Prostate gland (tissue), 2 donors: ENCODE measurements around the gene BPIFB6. TPM values are rescaled to one million over a fixed set of nuclear protein-coding genes. Genes with fewer than 3 reads are reported as not detected.

Experiments used
- DNase-seq: peaks from one replicate; pipeline ENCODE4 v3.0.0-alpha.2; 2019; ENCODE audit warnings: low spot score
- H3K27ac ChIP-seq, 2 donors: fragments of 200-600 bp; sonication (generic); 2 replicates each; pipeline ENCODE4 v1.5.1; 2017 to 2019
- H3K27me3 ChIP-seq: fragments of 200-600 bp; sonication (generic); replicated peaks from 2 replicates; pipeline ENCODE4 v1.5.1; 2019; ENCODE audit not compliant: insufficient read depth
- H3K36me3 ChIP-seq, 2 donors: fragments of 200-600 bp; sonication (generic); 1 replicate in 1 of 2; 2 replicates in 1 of 2; pipeline versions ENCODE4 v1.5.1 to v1.8.1; 2017 to 2019
- H3K4me1 ChIP-seq: fragments of 200-600 bp; sonication (generic); replicated peaks from 2 replicates; pipeline ENCODE4 v1.5.1; 2019
- H3K4me3 ChIP-seq, 2 donors: fragments of 200-600 bp; sonication (generic); 2 replicates each; pipeline ENCODE4 v1.5.1; 2017 to 2019
- H3K9me3 ChIP-seq: fragments of 200-600 bp; sonication (generic); 2 replicates; pipeline ENCODE4 v1.5.1; 2017
- POLR2A ChIP-seq: fragments of 450-650 bp; IDR thresholded peaks from one replicate; pipeline ENCODE4 v1.6.1; 2016; ENCODE audit warnings: antibody characterized with exemption, mild to moderate bottlenecking
- POLR2AphosphoS5 ChIP-seq: sonication (generic); formaldehyde crosslinking; IDR thresholded peaks from one replicate; pipeline ENCODE4 v1.6.1; 2017; ENCODE audit warnings: antibody characterized with exemption
- WGBS: methylation state at CpG from one replicate; pipeline ENCODE4 v1.1.5; 2018; 5-methylcytosine and 5-hydroxymethylcytosine counted together
- intact Hi-C: fragments of 100-400 bp; cut with DNase I; formaldehyde crosslinking; loops from one replicate; pipeline ENCODE4 v1.14.2; 2022
- total RNA-seq, 2 donors: library from RNA; depleted of rRNA; stranded (reverse); fragments of >200 nt; gene quantifications; one replicate each; pipeline ENCODE4 v1.1.0, GENCODE V29; 2016
- TF ChIP-seq, protein P1 (sequence below), 4 experiments: fragments of 200-600 bp in 2 of 4; fragments of 450-650 bp in 2 of 4; sonication (generic) in 2 of 4; IDR thresholded peaks; 1 replicate in 3 of 4; 2 replicates in 1 of 4; pipeline ENCODE4 v1.5.1; 2016 to 2019; ENCODE audit warnings: antibody characterized with exemption in 4 of 4, mild to moderate bottlenecking in 2 of 4, moderate library complexity in 2 of 4

BPIFB6 gene
- total RNA-seq, 2 donors from 2014 or later, result not detected

DNA sequence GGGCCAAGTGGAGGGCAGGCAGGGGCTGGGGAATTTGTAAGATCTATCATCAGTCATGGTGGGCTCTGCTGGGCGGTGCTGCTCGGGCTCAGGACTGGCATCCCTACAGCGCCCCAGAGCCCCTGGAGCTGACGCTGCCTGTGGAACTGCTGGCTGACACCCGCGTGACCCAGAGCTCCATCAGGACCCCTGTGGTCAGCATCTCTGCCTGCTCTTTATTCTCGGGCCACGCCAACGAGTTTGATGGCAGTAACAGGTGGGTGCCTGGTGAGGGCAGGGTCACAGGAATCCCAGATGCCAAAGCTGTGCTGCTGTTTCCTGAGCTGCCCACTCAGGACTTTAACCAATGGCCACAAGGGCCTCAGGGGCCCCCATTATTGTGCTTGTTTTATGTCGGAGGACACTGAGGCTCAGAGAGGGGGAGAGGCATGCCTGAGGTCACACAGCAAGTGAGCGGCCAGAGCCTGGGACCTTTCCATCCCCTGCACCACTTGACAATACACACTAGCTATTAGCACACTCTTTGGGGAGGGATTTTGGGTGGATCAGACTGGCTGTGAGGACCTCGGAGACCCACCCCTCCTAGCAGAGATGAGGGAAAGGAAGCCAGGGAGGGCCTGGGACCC lies 17.6 kb upstream of the BPIFB6 start:
- Histone ChIP-seq H3K4me1 (peaks cover 4% of the 10 kb centered on the region), H3K36me3 (no peaks in the 10 kb centered on the region), H3K9me3 (no peaks in the 10 kb centered on the region), H3K27ac (no peak overlapping the region), H3K4me3 (no peak overlapping the region), H3K27me3 (no peaks in the 10 kb centered on the region)
- no peak for DNase-seq
- intact Hi-C loops, result no loop called here
- WGBS, result 70% methylated on average over 12 of the region's 12 CpGs
- TF ChIP-seq, protein P1, sequence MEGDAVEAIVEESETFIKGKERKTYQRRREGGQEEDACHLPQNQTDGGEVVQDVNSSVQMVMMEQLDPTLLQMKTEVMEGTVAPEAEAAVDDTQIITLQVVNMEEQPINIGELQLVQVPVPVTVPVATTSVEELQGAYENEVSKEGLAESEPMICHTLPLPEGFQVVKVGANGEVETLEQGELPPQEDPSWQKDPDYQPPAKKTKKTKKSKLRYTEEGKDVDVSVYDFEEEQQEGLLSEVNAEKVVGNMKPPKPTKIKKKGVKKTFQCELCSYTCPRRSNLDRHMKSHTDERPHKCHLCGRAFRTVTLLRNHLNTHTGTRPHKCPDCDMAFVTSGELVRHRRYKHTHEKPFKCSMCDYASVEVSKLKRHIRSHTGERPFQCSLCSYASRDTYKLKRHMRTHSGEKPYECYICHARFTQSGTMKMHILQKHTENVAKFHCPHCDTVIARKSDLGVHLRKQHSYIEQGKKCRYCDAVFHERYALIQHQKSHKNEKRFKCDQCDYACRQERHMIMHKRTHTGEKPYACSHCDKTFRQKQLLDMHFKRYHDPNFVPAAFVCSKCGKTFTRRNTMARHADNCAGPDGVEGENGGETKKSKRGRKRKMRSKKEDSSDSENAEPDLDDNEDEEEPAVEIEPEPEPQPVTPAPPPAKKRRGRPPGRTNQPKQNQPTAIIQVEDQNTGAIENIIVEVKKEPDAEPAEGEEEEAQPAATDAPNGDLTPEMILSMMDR (IDR thresholded peaks at IDR 0.05), result no peak
- TF ChIP-seq POLR2AphosphoS5 (no peak), POLR2A (no peak)

DNA sequence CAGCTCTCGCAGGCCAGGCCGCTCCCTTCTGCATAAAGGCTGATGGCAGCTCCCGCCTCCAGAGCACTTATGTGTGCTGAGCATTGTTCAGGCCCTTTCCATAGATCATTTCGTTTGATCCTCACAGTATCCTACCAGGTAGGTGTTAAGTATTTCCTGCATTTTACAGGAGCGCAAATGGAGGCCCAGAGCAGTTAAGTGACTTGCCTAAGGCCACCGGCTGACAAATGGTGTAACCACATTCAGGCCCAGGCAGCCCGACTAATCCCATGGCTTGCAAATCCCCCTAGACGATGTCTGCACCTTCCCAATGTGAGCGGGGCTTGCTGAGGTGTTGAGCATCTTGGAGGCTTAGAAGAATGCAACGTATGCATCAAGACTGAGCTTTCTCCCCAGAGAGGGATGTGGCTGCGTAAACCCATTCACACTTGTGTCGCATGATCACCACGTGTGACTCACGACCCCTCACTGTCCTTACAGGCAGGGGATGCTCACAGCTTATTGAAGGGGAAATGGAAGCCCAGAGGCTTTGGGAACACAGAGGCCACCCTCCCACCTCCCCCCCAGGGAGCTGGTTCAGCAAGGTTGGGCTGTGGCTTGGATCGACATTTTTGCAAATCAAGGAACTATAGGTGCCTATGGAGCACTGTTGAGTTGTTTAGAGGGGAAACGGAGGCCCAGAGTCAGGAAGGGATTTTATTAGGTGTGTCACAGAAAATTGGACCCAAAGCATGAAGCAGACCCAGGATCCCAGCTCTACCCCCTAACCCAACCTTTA lies 16.9 kb upstream of the BPIFB6 start:
- TF ChIP-seq, protein P1 (IDR thresholded peaks at IDR 0.05), result no peak
- TF ChIP-seq POLR2AphosphoS5 (no peak), POLR2A (no peak)
- intact Hi-C loops, result no loop called here
- WGBS, result 50% methylated on average over 16 of the region's 16 CpGs
- peaks cover 2% of the 10 kb centered on the region for H3K4me1 ChIP-seq
- H3K9me3 ChIP-seq, result no peaks in the 10 kb centered on the region
- no peaks in the 10 kb centered on the region for H3K36me3 ChIP-seq
- no peaks in the 10 kb centered on the region for H3K27me3 ChIP-seq
- no peak overlapping the region for H3K4me3 ChIP-seq
- no peak for DNase-seq
- H3K27ac ChIP-seq, result no peak overlapping the region

DNA sequence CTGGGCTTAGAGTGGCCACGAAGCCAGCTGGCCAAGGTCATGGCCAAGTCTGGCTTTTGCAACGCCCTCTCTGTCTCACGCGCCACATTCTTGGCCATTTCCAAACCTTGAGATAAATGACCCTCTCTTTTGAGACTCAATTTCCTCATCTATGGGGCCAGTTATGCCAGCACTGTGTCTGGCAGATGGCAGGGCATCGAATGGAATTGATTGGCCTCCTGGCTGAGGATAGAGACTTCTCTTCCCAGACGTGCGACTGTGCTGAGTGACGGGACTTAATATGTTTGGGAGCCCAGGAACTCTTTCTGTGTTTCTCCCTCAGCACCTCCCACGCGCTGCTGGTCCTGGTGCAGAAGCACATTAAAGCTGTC lies 16.3 kb upstream of the BPIFB6 start:
- H3K9me3 ChIP-seq, result no peaks in the 10 kb centered on the region
- no peaks in the 10 kb centered on the region for H3K4me1 ChIP-seq
- no peak overlapping the region for H3K27ac ChIP-seq
- H3K36me3 ChIP-seq, result no peaks in the 10 kb centered on the region
- no peak overlapping the region for H3K4me3 ChIP-seq
- intact Hi-C loops, result no loop called here
- no peak for DNase-seq
- WGBS, result 77% methylated on average over 10 of the region's 10 CpGs
- no peaks in the 10 kb centered on the region for H3K27me3 ChIP-seq
- TF ChIP-seq POLR2A, result no peak
- TF ChIP-seq, protein P1 (IDR thresholded peaks at IDR 0.05), result no peak

DNA sequence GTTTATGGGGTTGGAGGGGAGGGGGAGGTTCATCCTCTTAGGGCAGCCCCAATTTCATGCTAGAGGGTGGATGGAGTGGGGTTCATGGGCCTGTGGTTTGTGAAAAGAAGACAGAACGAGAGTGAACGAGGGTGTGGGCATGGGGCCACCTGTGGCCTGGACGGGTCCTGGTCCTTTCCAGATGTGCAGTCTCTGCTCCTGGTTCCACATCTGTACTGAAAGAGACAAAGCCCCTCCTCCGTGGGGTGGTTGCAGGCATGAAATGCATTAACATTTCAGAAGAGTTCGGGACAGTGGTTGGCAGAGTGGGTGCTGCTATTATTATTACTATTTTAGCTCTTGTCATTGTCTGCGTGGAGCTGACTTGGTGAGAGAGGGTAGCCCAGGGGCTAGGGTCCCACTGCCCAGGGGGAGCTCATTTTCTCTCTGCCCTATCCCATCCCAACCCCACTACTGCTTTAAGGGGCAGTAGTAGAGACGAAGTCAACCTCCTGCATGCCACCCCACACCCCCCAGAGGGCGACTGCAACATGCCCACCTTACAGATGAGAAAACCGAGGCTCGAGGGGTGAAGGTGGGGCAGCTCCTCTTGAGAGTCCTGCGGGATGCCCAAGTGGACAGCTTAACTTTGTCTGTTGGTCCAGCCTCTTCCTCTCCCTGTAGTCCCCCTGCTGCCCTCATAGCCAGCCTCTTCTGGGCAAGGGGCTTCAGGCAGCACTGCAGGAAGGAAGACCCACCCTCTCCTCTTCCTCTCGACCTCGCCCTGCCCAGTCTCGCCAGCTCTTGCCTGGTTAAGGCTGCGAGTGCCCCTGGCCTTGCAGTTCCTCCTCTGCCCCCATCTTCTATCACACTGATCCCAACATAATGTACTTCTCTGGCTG lies 15.5 kb upstream of the BPIFB6 start:
- no peaks in the 10 kb centered on the region for H3K4me1 ChIP-seq
- TF ChIP-seq POLR2AphosphoS5 (no peak), POLR2A (no peak)
- TF ChIP-seq, protein P1 (IDR thresholded peaks at IDR 0.05), result no peak
- no peak for DNase-seq
- no peaks in the 10 kb centered on the region for H3K36me3 ChIP-seq
- intact Hi-C loops, result no loop called here
- WGBS, result 74% methylated on average over 15 of the region's 15 CpGs
- no peak overlapping the region for H3K4me3 ChIP-seq
- H3K27me3 ChIP-seq, result no peaks in the 10 kb centered on the region
- H3K9me3 ChIP-seq, result no peaks in the 10 kb centered on the region
- no peak overlapping the region for H3K27ac ChIP-seq
